ENCODE data around the gene MRFAP1L1. TPM values are rescaled to one million over a fixed set of nuclear protein-coding genes. Genes with fewer than 3 reads are reported as not detected.

MRFAP1L1 gene
- total and polyA plus RNA-seq, 9 of the 15 experiments (the other 6 are each of a cell fraction or from before 2014, with no cell fraction given) = 37.6 to 111 (median 83.8) TPM

GRCh38 chr4:6730603-6731317 is 21.1 kb upstream of the MRFAP1L1 start (continued):
- TF ChIP-seq ZNF561 (CRISPR knock-in tag; conservative IDR thresholded peaks at IDR 0.05) (no peak), ZNF445 (CRISPR knock-in tag; IDR thresholded peaks at IDR 0.05; ENCODE audit: low read depth) (no peak), WHSC1 (IDR thresholded peaks at IDR 0.05; ENCODE audit: low read length) (no peak), ZBTB2 (IDR thresholded peaks at IDR 0.05) (peak; percentile 74; the same call in 1 of the 2 replicates), STAT5A (IDR thresholded peaks at IDR 0.05; ENCODE audit: borderline replicate concordance, low read length) (peak; percentile 94), ZNF785 (CRISPR knock-in tag; IDR thresholded peaks at IDR 0.05) (no peak), U2AF2 (optimal IDR thresholded peaks at IDR 0.05; ENCODE audit: low read depth, low read length) (no peak), ZBED1 (IDR thresholded peaks at IDR 0.05) (peak; percentile 91), JUND (IDR thresholded peaks at IDR 0.05; ENCODE audit: borderline replicate concordance, low read depth, low read length) (peak; percentile 66), JUND (tag; IDR thresholded peaks at IDR 0.05; ENCODE audit: borderline replicate concordance, low read depth, low read length) (peak; percentile 70; the same call in 2 of the 3 replicates), ZNF444 (CRISPR knock-in tag; IDR thresholded peaks at IDR 0.05) (no peak), TEAD4 (IDR thresholded peaks at IDR 0.05; ENCODE audit: low read length) (peak; percentile 98), TEAD4 (CRISPR knock-in tag; IDR thresholded peaks at IDR 0.05; ENCODE audit: borderline replicate concordance) (no peak), ZNF354B (CRISPR knock-in tag; IDR thresholded peaks at IDR 0.05) (no peak), NONO (IDR thresholded peaks at IDR 0.05; ENCODE audit: low read depth in 2 of 2, low read length in 1 of 2) (no peak; a peak in 1 of 4 replicates), STAT5B (CRISPR knock-in tag; IDR thresholded peaks at IDR 0.05) (no peak), ZNF224 (CRISPR knock-in tag; IDR thresholded peaks at IDR 0.05) (no peak), PHF20 (IDR thresholded peaks at IDR 0.05; ENCODE audit: partially characterized antibody) (peak; percentile 4), PHTF2 (CRISPR knock-in tag; IDR thresholded peaks at IDR 0.05) (no peak)
- TF ChIP-seq, protein P1, sequence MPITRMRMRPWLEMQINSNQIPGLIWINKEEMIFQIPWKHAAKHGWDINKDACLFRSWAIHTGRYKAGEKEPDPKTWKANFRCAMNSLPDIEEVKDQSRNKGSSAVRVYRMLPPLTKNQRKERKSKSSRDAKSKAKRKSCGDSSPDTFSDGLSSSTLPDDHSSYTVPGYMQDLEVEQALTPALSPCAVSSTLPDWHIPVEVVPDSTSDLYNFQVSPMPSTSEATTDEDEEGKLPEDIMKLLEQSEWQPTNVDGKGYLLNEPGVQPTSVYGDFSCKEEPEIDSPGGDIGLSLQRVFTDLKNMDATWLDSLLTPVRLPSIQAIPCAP (CRISPR knock-in tag; IDR thresholded peaks at IDR 0.05; ENCODE audit: borderline replicate concordance) = no peak
- TF ChIP-seq, protein P2, sequence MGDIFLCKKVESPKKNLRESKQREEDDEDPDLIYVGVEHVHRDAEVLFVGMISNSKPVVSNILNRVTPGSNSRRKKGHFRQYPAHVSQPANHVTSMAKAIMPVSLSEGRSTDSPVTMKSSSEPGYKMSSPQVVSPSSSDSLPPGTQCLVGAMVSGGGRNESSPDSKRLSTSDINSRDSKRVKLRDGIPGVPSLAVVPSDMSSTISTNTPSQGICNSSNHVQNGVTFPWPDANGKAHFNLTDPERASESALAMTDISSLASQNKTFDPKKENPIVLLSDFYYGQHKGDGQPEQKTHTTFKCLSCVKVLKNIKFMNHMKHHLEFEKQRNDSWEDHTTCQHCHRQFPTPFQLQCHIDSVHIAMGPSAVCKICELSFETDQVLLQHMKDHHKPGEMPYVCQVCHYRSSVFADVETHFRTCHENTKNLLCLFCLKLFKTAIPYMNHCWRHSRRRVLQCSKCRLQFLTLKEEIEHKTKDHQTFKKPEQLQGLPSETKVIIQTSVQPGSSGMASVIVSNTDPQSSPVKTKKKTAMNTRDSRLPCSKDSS (IDR thresholded peaks at IDR 0.05; ENCODE audit: low read depth, partially characterized antibody) = no peak
- TF ChIP-seq, protein P3, sequence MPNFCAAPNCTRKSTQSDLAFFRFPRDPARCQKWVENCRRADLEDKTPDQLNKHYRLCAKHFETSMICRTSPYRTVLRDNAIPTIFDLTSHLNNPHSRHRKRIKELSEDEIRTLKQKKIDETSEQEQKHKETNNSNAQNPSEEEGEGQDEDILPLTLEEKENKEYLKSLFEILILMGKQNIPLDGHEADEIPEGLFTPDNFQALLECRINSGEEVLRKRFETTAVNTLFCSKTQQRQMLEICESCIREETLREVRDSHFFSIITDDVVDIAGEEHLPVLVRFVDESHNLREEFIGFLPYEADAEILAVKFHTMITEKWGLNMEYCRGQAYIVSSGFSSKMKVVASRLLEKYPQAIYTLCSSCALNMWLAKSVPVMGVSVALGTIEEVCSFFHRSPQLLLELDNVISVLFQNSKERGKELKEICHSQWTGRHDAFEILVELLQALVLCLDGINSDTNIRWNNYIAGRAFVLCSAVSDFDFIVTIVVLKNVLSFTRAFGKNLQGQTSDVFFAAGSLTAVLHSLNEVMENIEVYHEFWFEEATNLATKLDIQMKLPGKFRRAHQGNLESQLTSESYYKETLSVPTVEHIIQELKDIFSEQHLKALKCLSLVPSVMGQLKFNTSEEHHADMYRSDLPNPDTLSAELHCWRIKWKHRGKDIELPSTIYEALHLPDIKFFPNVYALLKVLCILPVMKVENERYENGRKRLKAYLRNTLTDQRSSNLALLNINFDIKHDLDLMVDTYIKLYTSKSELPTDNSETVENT (CRISPR knock-in tag; IDR thresholded peaks at IDR 0.05) = no peak
